CD4-positive, alpha-beta T cell treated with Interleukin-15 for 4 hours (primary cell): ENCODE measurements around the gene ATG4B.

Experiments
- DNase-seq: peaks from one replicate; pipeline ENCODE4 v3.0.0-alpha.2; 2020; ENCODE audit warnings: low spot score

Gene ATG4B

DNA sequence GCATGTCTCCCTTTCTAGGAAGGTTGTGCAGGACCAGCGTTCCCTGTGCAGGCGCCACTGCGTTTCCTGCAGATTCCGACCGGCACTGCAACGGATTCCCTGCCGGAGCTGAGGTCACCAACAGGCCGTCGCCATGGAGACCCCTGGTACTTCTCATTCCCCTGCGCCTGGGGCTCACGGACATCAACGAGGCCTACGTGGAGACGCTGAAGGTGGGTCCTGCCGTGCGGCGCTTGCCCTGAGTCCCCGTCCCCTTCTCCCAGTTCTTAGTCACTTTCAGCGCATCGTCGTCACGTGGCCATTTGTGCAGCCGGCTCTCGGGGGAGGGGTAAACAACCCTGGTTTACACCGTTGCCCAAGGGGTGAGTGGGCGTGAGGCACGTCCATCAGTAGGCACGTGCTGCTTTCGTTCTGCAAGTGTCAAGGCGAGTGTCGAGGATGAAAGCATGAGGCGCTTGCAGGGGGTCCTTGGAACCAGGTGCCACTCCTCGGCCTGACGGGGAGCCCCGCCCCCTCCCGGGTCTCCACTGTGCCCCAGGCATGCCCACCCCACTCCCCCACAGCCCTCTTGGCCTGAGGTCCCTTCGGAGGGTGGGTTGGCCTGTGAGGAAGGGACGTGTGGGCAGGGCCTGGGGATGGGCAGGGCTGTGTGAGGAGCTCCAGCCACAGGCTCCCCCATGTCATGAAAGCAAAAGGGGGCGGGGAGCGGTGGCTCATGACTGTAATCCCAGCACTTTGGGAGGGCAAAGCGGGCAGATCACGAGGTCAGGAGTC, 29.3 kb downstream of the ATG4B start:
- no peak for DNase-seq

DNA sequence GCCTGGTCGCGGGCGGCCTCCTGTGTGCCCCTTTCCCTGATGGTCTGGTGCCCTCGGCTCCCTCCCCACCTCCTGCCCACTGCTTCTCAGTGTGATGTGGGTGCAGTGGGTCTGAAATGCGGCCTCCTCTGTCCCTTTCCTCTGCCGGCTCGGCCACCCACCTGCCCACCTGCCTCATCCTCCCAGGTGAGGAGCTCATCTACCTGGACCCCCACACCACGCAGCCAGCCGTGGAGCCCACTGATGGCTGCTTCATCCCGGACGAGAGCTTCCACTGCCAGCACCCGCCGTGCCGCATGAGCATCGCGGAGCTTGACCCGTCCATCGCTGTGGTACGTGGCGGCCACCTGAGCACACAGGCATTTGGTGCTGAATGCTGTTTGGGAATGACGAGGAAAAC, 30.9 kb downstream of the ATG4B start:
- no peak for DNase-seq

DNA sequence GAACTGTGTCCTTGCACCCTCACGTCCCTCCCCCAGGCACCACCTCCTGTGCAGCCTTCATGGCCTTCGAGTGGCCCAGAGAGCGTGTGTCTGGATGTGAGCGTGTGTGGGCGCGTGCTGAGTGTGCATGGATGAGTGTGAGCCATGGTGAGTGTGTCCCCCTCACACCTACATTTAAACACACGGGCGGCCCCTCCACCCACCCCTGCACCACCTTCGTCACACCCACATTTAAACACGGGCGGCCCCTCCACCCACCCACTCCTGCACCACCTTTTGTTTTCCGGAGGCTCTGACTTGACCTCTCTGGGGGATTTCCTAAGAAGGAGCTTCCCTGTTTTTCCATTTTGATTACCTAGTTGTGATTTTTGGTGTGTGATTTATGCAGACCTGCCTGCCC, 31.3 kb downstream of the ATG4B start:
- no peak for DNase-seq

DNA sequence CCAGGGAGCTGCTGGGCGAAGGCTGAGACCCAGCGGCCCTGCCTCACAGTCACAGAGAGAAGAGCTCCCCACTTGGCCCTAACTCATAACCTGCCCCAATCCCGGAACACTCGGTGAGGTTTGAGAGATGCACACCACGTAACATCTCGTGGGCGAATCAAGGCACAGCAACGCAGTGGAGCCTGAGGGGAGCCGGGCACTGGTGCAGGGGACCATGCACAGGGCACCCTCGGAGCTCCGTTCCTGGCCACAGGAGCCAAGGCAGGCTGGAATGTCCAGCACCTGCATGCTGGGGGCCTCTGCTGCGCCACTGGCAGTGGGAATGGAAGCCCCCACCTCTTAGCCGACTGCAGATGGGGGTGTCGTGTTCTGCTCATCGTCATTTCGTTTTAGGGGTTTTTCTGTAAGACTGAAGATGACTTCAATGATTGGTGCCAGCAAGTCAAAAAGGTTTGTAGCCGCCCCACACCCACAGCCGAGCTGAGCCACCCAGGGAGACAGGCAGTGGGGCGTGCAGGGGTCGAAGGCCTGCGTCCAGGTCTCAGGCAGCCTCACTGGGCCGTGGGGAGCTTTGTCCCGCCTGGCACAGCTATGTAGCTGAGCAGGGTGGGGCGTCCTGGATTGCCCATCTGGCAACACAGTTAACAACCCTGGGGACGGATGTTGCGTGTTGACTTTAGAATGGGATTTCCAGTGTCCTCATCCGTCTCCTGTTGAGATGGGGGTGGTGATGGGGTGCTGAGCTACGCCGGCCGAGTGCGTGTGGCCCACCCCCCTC, 33.0 kb downstream of the ATG4B start:
- DNase-seq: no peak

DNA sequence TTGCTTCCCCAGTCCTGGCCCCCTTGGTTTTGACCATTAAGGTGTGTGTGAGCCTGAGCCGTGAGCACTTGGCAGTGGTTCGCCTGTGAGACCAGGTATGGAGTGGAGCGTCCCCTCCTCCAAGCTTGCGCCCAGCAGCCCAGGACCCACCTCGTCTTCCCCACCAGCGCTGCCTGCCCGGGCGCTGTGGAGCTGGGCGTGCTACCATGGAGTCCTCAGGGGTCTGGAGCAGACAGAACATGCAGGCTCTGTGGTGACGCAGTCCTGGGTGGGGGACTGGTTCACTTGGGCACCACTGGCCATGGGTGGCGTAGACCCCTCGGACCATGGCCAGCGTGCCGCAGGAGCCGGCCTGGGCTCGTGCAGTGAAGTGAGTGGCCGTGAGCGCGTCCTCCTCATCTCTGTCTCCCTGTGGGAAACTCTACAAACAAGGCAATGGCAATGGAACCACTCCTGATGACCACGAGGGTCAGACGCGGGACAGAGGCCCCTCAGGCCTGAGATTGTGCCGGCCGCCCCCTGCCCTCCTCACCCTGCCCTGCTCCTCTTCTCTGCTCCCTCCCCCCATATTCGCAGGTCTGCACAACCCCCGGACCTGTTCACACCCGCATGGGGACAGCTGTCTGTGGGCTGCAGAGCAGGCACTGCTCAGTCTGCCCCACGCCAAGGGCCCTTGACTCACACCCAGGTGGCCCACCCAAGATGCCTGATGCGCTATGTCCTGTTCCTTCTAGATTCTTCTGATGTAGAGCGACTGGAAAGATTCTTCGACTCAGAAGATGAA, 34.2 kb downstream of the ATG4B start:
- DNase-seq: no peak

DNA sequence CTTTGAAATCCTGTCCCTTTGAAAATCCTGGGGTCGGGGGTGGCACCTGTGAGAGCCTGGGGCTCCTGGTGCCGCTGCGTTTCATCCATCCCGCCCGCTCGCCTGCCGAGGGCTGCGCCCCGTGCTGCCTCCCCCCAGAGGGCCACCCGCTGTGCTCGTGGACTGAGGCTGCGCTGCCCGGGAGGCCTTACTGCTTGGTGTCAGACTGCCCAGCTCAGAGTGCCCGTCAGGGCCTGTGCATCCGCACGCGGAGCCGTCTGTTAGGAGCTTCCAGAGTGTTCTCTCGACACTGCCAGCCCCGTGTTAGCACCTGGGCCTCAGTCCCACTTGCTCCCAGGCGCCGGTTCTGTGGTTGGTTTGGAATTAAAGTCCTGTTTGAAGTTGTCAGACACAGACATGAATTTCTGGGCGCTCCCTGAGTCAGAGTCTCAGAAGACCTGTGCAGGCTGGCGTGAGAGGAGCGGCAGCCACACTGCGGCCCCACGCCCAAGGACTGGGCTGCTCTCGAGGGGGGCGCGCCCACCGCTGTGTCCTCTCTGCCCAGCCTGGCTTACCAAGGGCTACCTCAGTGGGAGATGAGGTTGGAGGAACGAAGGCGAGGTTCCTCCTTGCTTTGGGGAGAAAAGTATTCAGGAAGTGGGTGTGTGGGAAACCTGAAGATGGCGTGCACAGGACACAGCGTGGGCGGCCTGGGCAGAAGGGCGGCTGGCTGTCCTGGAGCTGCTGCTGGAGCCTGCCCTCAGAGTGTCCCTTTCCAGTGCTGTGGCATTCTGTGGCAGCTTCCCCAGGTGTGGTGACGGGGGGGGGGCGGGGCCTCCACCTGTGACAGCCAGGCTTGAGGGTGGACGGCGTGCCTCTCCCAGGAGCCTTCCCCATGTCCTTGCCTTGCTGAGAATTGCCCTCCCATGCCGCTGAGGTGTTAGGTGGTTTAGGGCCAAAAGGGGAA, 35.0 kb downstream of the ATG4B start:
- no peak for DNase-seq

DNA sequence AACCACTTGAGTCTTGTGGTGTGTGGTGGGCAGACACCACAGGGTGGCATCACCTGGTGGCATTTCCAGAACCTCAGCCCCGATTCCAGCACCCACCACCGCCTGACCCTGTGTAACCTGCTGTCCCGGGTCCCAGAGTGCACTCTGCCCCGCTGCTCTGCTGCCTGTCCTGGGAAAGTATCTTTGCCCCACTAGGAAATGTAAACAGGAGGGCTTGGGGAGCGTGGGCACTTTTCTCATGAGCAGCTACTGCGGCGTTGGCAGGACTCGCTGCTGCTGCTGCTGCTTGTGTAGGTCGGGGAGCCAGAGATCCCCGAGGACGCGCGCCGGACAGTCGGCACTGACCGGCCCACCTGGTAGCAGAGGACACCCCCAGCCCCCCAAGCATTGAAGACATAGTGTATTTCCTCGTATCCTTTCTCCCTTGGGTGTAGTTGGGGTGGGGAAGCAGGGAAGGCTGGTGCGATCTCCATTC, 35.7 kb downstream of the ATG4B start:
- no peak for DNase-seq

DNA sequence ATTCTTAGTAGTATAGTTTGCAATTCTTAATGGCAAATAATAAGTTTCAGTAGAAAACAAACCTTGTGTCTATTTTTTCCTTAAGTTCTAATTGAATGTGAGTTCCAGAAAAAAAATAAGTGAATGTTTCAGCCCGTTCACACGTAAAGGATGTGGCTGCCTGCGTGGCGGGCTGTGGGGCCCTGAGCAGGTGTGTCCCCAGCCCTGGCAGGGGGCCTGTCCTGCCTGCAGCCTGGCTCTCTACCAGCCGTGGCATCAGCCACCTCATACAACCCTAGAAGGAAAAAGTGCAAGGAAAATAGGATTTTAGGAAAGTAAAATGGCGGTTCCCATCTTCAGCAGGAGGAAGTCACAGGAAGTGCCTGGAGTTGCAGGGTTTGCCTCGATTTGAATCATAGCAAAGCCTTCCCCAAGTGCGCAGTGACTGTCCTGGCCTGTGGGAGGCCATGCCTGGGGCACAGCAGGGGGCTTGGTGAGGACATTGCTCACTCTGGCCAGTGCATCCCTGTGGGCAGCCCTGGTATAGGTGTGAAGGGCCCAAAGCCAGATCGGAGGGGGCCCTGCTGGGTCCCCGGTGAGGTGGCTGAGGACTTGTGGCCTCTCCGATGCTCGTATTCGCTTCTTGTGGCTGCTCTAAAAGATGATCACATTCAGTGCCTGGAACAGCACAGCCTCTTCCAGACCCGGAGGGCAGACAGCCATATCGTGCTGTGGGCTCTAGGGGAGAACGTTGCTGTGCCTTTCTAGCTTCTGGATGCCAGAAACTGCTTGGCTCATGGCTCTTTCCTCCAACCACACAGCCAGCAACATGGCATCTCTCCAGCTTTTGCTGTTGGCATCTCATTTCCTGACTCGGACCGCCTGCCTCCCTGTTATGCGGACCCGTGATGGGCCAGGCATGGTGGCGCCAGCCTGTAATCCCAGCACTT, 36.6 kb downstream of the ATG4B start:
- no peak for DNase-seq

DNA sequence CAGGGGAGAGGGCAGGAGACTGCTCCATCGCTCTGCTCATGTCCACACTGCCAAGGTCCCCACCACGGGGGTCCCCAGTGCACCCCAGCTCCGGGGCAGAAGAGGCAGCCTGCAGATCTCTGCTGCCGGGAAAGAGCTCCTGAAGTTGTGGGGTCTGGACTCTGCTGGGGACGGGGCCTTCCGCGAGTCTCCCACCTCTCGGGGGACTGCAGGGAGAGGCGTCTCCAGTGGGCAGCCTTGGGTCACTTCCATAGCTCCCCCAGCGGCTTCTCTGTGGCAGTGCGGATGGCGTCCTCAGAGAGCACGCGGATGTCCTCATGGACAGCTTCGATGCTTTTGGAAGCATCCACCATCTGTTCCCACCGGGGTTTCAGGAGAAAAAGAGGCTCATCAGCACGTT, 38.4 kb downstream of the ATG4B start:
- DNase-seq: no peak

DNA sequence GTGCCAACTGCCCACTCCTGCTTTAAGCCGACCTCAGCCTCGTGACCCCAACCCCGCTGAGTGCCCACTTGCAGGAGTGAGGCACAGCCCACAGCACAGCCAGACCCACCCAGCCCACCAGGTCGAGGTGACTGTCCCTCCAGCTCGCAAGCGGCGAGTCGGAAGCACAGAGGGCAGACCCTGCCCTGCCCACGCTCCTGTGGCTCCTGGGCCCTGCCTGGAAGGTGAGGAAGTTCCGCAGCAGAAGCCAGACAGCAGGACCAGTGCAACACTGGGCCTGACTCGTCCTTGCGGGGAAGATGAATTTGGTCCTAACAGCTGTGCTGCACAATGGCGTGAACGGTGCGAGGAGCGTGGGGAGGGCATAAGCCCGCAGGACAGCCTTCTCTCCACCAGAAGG, 39.2 kb downstream of the ATG4B start:
- DNase-seq: no peak

DNA sequence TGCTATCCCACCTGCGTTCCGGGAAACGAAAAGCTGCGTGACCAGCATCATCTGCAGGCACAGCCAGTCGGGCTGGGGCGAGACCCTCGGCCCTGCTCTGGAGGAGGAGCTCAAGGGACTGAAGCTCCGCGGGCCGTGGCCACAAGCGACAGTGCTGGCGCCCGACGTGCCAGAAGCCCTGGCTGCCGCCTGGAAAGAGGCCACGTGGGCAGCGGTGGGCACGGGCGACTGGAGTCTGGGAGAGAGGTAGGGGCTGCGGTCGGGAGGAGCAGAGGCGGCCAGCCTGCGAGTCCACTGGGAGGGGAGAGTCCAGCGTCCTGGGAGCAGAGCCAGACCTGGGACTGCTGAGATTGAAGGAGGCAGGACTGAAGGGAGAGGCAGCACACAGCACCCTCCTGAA, 39.9 kb downstream of the ATG4B start:
- no peak for DNase-seq

DNA sequence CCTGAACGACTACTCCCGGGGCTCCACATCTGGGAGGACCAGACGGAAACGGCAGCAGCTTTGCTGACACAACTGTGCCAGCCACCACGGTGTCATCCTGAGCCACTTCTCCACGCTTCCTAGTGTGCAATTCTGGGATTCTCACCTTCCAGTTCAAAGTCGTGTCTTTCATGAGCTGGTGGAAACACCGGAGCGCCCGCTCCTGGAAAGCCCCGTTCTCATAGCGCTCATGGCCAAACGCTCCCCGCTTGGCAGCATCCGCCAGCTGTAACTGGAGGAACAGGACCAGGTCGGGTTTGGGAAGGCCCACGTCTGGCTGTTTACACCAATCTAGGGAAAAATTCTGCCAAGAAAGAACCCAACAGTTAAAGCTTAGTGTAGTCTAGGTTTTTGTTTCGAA, 40.8 kb downstream of the ATG4B start:
- no peak for DNase-seq

DNA sequence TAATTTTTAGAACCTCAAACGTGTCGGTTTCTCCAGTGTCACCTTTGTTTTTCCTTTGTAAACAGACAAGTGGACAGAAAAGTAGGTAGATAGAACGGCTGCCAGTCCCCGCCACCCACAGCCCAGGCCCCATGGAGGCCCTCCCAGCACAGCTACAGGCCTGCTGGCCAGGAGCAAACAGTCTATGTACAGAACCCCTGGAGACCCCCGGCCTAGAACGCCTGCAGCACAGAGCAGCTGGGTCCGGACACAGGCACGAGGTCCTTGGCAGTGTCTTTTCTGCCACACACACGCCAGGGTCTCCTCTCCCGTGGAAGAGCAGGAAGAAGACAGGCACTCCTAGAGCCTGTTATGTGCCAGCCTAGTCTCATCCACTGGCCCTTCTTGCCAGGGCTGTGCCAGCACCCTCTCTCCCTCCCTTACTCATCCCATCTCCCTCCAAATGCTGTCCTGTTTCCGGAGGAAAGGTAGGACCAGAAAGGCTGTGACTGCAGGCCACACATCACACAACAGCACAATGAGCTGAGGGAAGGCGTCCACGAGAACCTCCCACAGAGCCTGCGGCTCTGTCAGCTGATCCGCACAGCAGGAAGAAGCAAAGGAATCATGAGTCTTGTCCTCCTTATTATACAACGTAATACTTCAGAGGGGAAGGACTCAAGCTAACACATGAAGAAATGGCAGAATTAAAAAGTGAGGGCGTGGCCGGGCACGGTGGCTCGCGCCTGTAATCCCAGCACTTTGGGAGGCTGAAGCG, 41.5 kb downstream of the ATG4B start:
- no peak for DNase-seq

DNA sequence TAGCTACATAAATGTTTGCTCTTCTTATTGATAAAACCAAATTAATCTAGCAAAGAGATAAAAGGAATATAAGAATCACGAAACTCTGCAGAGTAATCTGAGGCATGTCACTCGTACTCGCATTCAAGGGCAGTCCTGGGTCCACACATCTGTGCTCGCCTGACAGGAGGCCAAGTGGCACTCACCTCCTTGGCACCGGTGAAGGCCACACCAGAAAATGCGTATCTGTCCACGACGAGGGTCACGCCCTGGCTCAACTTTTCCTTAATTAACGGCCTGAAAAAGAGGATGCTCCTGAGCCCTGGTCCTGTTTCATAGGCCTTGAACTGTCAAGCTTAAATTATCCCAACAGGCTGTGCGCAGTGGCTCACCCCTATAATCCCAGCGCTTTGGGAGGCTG, 42.6 kb downstream of the ATG4B start:
- no peak for DNase-seq

DNA sequence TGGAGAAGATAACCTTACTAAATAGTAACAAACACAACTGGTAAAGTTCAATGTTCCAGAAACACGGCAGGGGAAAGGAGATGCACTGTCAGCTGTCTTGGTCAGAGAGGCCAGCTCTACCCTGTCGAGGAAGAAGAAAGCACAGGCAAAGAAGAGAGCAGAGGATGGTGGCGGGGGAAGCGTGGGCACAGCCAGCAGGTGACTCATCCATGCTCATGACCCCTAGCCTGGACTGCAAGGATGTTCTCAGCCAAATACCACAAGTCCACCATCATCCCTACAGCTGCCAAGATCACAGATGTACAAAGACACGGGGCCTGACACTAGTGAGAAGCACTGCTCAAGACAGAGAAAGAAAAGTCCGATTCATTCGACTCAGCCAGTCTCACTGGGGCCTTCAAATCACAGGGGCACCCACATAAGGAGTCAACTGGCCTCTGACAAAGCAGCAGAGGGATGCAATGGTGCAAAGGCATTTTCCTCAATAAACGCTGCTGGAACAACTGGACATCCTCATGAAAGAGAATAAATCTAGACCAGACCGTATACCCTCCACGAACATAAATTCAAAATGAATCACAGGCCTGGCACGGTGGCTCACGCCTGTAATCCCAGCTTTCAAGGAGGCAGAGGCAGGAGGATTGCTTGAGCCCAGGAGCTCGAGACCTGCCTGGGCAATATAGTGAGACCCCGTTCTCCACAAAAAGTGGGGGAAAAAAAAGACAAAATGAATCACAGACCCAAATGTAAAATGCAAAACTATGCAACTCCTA, 43.5 kb downstream of the ATG4B start:
- DNase-seq: no peak

DNA sequence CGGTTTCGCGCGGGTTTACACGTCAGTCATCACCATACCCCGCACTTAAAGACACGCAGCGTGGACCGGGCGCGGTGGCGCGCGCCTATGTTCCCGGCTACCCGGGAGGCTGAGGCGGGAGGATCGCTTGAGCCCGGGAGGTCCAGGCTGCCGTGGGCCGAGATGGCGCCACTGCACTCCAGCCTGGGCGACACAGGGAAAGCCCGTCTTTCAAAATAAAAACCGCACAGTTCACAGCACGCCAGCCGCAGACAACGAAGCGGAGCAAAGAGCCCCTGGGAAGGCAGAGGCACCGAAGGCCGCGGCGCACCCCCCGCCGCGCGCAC, 48.8 kb downstream of the ATG4B start:
- DNase-seq: no peak

DNA sequence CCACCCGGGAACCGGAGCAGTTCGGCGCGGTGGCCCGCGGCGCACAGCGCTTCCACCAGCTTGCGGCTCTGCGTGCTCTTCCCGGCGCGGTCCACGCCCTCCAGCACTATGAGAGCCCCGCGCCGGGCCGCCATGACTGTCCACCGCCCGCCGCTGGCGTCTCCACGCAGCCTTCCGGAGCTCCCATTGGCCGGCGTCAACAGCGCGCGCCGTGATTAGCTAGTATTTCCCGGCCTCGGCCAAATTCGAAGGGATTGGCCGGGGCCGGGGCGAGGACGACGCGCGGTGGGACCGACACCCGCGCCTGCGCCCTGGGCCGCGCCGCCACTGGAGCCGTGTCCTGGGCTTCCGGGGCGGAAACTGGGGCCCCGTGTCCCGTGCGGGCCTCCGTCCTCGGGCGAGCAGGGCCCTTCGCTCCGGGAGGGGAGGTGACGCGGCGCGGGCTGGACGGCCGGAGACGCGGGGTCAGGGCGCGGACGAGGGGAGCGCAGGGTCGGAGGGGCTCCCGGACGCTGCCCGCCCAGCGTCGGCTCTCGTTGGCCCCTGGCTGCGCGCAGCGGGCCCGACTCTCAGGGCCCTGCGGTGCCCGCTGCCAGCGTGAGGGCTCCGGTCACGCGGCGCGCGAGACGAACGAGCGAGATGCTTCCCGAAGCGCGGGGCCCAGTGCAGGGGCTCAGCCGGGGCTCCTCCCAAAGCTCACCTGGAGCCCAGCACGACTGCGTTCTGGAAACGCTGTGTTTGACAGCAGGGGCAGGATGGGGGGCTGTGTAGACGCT, 49.3 kb downstream of the ATG4B start, which contains the start of gene DTYMK:
Gene DTYMK, minus strand, starts transcription at position 166 of the 776 bp plus-strand sequence. Its CDS starts 32 bp downstream, at position 134.
- peak; percentile 96 for DNase-seq

DNA sequence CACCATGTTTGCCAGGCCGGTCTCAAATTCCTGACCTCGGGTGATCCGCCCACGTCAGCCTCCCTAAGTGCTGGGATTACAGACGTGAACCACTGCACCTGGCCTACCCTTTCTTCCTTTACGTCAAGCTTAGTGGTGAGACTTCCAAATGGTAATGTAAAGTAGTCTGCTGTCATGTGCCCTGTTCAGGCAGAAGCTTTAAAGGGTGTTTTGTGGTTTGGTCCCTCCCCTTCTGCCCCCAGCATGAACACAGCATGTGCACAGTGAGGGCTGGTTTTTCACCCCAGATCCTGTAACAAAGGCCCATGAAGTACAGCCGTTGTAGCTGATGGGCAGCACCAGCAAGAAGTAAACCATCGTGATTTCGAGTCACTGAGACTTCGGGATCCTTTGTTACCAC, 51.8 kb downstream of the ATG4B start:
- DNase-seq: no peak
